ENCODE measurements around the gene PLEKHM1. TPM values are rescaled to one million over a fixed set of nuclear protein-coding genes. Genes with fewer than 3 reads are reported as not detected.

The PLEKHM1 gene
- polyA plus RNA-seq, 2 donors = 43.9 to 80.4 TPM

GRCh38 chr17:45394091-45394490 is 96.4 kb downstream of the PLEKHM1 start:
- Histone ChIP-seq H3K4me1 (ENCODE audit: control insufficient read depth in 2 of 2, insufficient read depth in 2 of 2, low read length in 1 of 2) (no peaks in the 10 kb centered on the region), H3K27ac (ENCODE audit: low read depth in 2 of 2, low read length in 1 of 2) (no peak overlapping the region), H3K4me3 (ENCODE audit: low read depth in 1 of 2, low read length in 2 of 2) (no peak overlapping the region), H3K36me3 (ENCODE audit: control insufficient read depth in 2 of 2, insufficient read depth in 2 of 2, low read length in 1 of 2) (peaks cover 3 to 37% of the 10 kb centered on the region in 2 donors), H3K27me3 (ENCODE audit: control insufficient read depth in 1 of 2, insufficient read depth in 2 of 2, low read length in 2 of 2) (no peaks in the 10 kb centered on the region), H3K9me3 (ENCODE audit: control insufficient read depth in 2 of 2, insufficient read depth in 1 of 2, low read depth in 1 of 2, low read length in 1 of 2) (no peaks in the 10 kb centered on the region)
- WGBS, 2 donors = 84 to 85% methylated on average over 6 of the region's 6 CpGs

- Histone ChIP-seq H3K4me3 (ENCODE audit: low read depth in 1 of 2, low read length in 2 of 2) (no peak overlapping the region), H3K36me3 (ENCODE audit: control insufficient read depth in 2 of 2, insufficient read depth in 2 of 2, low read length in 1 of 2) (peaks cover 3 to 35% of the 10 kb centered on the region in 2 donors), H3K27ac (ENCODE audit: low read depth in 2 of 2, low read length in 1 of 2) (no peak overlapping the region), H3K9me3 (ENCODE audit: control insufficient read depth in 2 of 2, insufficient read depth in 1 of 2, low read depth in 1 of 2, low read length in 1 of 2) (no peaks in the 10 kb centered on the region), H3K27me3 (ENCODE audit: control insufficient read depth in 1 of 2, insufficient read depth in 2 of 2, low read length in 2 of 2) (no peaks in the 10 kb centered on the region), H3K4me1 (ENCODE audit: control insufficient read depth in 2 of 2, insufficient read depth in 2 of 2, low read length in 1 of 2) (no peaks in the 10 kb centered on the region)
- WGBS, 2 donors = 91 to 93% methylated on average over 5 of the region's 5 CpGs
These were observed 97.1 kb downstream of the PLEKHM1 start for GRCh38 chr17:45393411-45393810.

DNA sequence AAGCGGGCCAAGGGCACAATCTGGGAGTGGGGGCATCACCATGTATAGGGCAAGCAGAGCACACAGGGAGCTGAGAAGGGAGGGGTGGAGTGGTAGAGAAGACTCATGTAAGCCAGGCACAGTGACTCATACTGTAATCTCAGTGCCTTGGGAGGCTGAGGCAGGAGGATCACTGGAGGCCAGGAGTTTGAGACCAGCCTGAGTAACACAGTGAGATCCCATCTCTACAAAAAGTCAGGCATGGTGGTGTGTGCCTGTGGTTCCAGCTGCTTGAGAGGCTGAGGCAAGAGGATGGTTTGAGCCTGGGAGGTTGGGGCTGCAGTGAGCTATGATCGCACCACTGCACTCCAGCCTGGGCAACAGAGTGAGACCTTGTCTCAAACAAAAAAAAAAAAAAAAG is 98.6 kb downstream of the PLEKHM1 start:
- WGBS, 2 donors = 97 to 100% methylated on average over 2 of the region's 2 CpGs
- Histone ChIP-seq H3K9me3 (ENCODE audit: control insufficient read depth in 2 of 2, insufficient read depth in 1 of 2, low read depth in 1 of 2, low read length in 1 of 2) (no peaks in the 10 kb centered on the region), H3K27ac (ENCODE audit: low read depth in 2 of 2, low read length in 1 of 2) (no peak overlapping the region), H3K36me3 (ENCODE audit: control insufficient read depth in 2 of 2, insufficient read depth in 2 of 2, low read length in 1 of 2) (peaks cover 3 to 25% of the 10 kb centered on the region in 2 donors), H3K4me3 (ENCODE audit: low read depth in 1 of 2, low read length in 2 of 2) (no peak overlapping the region), H3K4me1 (ENCODE audit: control insufficient read depth in 2 of 2, insufficient read depth in 2 of 2, low read length in 1 of 2) (no peaks in the 10 kb centered on the region), H3K27me3 (ENCODE audit: control insufficient read depth in 1 of 2, insufficient read depth in 2 of 2, low read length in 2 of 2) (no peaks in the 10 kb centered on the region)

DNA sequence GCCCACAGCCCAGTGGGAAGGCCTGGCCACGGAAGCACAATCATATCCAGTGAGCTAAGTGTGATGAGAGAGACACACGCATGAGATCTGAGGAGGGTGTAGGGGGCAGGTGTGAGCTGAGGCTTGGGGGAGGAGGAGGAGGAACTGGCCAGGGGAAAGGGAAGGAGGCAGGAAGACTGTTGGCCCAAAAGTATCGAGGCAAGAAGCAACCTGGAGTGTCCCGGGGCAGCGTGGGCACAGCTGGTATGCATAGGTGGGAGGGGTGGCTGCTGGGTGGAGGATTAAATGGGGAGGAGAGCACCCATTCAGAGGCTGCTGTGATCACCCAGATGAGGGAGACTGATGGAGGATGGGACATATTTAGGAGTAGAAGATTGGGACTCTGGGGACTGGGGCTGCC is 99.2 kb downstream of the PLEKHM1 start:
- H3K4me1 ChIP-seq (ENCODE audit: control insufficient read depth in 2 of 2, insufficient read depth in 2 of 2, low read length in 1 of 2) = no peaks in the 10 kb centered on the region
- WGBS, 2 donors = 34 to 35% methylated on average over 5 of the region's 5 CpGs
- peaks cover 3 to 18% of the 10 kb centered on the region in 2 donors for H3K36me3 ChIP-seq (ENCODE audit: control insufficient read depth in 2 of 2, insufficient read depth in 2 of 2, low read length in 1 of 2)
- H3K27ac ChIP-seq (ENCODE audit: low read depth in 2 of 2, low read length in 1 of 2) = no peak overlapping the region
- no peaks in the 10 kb centered on the region for H3K27me3 ChIP-seq (ENCODE audit: control insufficient read depth in 1 of 2, insufficient read depth in 2 of 2, low read length in 2 of 2)
- no peaks in the 10 kb centered on the region for H3K9me3 ChIP-seq (ENCODE audit: control insufficient read depth in 2 of 2, insufficient read depth in 1 of 2, low read depth in 1 of 2, low read length in 1 of 2)
- no peak overlapping the region for H3K4me3 ChIP-seq (ENCODE audit: low read depth in 1 of 2, low read length in 2 of 2)

DNA sequence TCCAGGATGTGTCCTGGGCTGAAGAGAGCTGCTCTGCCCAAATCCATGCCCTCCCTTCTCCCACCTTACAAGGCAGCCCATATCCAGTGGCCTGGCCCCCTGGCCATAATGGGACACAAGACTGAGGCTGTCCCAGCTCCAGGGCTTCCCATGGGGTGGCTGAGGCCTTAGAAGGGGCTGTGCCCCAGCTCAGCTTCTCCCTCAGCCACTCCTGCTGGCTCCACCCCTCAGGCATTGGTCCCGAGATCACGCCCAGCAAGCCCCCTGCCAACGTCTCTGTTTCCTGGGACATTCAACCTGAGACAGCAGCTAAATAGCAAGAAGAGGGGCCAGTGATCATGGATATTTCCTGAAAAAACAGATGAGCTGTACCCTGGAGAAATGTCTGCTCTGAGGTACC is 101.2 kb downstream of the PLEKHM1 start:
- H3K4me3 ChIP-seq (ENCODE audit: low read depth in 1 of 2, low read length in 2 of 2) = no peak overlapping the region
- H3K27ac ChIP-seq (ENCODE audit: low read depth in 2 of 2, low read length in 1 of 2) = no peak overlapping the region
- no peaks in the 10 kb centered on the region for H3K27me3 ChIP-seq (ENCODE audit: control insufficient read depth in 1 of 2, insufficient read depth in 2 of 2, low read length in 2 of 2)
- H3K36me3 ChIP-seq (ENCODE audit: control insufficient read depth in 2 of 2, insufficient read depth in 2 of 2, low read length in 1 of 2) = peaks cover 3 to 5% of the 10 kb centered on the region in 2 donors
- H3K9me3 ChIP-seq (ENCODE audit: control insufficient read depth in 2 of 2, insufficient read depth in 1 of 2, low read depth in 1 of 2, low read length in 1 of 2) = no peaks in the 10 kb centered on the region
- WGBS, 2 donors = 33 to 40% methylated on average over 3 of the region's 3 CpGs
- no peaks in the 10 kb centered on the region for H3K4me1 ChIP-seq (ENCODE audit: control insufficient read depth in 2 of 2, insufficient read depth in 2 of 2, low read length in 1 of 2)

- WGBS, 2 donors = 64 to 77% methylated on average over 10 of the region's 10 CpGs
- no peaks in the 10 kb centered on the region for H3K4me1 ChIP-seq (ENCODE audit: control insufficient read depth in 2 of 2, insufficient read depth in 2 of 2, low read length in 1 of 2)
- no peak overlapping the region for H3K27ac ChIP-seq (ENCODE audit: low read depth in 2 of 2, low read length in 1 of 2)
- no peaks in the 10 kb centered on the region for H3K9me3 ChIP-seq (ENCODE audit: control insufficient read depth in 2 of 2, insufficient read depth in 1 of 2, low read depth in 1 of 2, low read length in 1 of 2)
- peaks cover 0 to 3% of the 10 kb centered on the region in 2 donors for H3K36me3 ChIP-seq (ENCODE audit: control insufficient read depth in 2 of 2, insufficient read depth in 2 of 2, low read length in 1 of 2)
- H3K27me3 ChIP-seq (ENCODE audit: control insufficient read depth in 1 of 2, insufficient read depth in 2 of 2, low read length in 2 of 2) = no peaks in the 10 kb centered on the region
- H3K4me3 ChIP-seq (ENCODE audit: low read depth in 1 of 2, low read length in 2 of 2) = no peak overlapping the region
These were observed 101.8 kb downstream of the PLEKHM1 start for GRCh38 chr17:45388604-45389325.

DNA sequence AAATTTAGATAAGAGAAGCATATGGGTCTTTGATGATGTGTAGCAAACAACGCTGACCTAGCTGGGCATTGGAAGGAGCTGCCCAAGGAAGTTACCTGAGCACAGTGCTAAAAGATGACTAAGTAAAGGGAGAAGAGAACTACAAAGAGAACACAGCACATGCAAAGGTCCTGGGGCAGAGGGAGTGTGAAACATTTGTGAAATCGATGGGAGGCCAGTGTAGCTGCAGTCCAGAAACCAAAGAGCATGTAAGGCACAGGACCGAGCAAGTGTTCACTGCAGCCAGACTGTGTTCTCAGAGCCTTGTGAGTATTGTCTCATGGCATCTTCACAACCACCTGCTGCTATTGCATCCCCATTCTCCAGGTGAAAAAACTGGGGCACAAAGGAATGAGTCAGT is 102.8 kb downstream of the PLEKHM1 start:
- Histone ChIP-seq H3K4me3 (ENCODE audit: low read depth in 1 of 2, low read length in 2 of 2) (no peak overlapping the region), H3K9me3 (ENCODE audit: control insufficient read depth in 2 of 2, insufficient read depth in 1 of 2, low read depth in 1 of 2, low read length in 1 of 2) (no peaks in the 10 kb centered on the region), H3K4me1 (ENCODE audit: control insufficient read depth in 2 of 2, insufficient read depth in 2 of 2, low read length in 1 of 2) (no peaks in the 10 kb centered on the region), H3K27me3 (ENCODE audit: control insufficient read depth in 1 of 2, insufficient read depth in 2 of 2, low read length in 2 of 2) (no peaks in the 10 kb centered on the region), H3K36me3 (ENCODE audit: control insufficient read depth in 2 of 2, insufficient read depth in 2 of 2, low read length in 1 of 2) (no peaks in the 10 kb centered on the region), H3K27ac (ENCODE audit: low read depth in 2 of 2, low read length in 1 of 2) (no peak overlapping the region)
- 90 to 93% methylated on average over 3 of the region's 3 CpGs for WGBS, 2 donors

DNA sequence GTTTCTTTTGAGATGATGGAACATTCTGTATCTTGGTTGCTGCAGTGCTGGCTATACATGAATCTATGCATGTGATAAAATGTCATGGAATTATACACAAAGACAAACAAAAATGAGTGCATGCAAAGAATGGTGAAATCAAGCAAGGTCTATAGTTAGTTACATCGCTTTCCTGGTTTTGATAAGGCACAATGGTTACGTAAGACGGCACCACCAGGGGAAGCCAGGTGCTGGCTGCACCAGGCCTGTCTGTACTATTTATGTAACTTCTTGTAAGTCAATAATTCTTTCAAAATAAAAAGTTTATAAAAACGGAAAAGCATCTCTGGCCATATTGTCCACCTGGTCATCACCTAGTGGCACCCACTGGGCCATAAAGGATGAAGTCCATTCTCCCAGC is 104.3 kb downstream of the PLEKHM1 start:
- no peak overlapping the region for H3K27ac ChIP-seq (ENCODE audit: low read depth in 2 of 2, low read length in 1 of 2)
- WGBS, 2 donors = 58 to 82% methylated on average over 4 of the region's 4 CpGs
- H3K9me3 ChIP-seq (ENCODE audit: control insufficient read depth in 2 of 2, insufficient read depth in 1 of 2, low read depth in 1 of 2, low read length in 1 of 2) = no peaks in the 10 kb centered on the region
- H3K36me3 ChIP-seq (ENCODE audit: control insufficient read depth in 2 of 2, insufficient read depth in 2 of 2, low read length in 1 of 2) = no peaks in the 10 kb centered on the region
- no peaks in the 10 kb centered on the region for H3K4me1 ChIP-seq (ENCODE audit: control insufficient read depth in 2 of 2, insufficient read depth in 2 of 2, low read length in 1 of 2)
- H3K4me3 ChIP-seq (ENCODE audit: low read depth in 1 of 2, low read length in 2 of 2) = no peak overlapping the region
- no peaks in the 10 kb centered on the region for H3K27me3 ChIP-seq (ENCODE audit: control insufficient read depth in 1 of 2, insufficient read depth in 2 of 2, low read length in 2 of 2)

Data from esophagus (tissue), 2 donors.